Left cardiac atrium (tissue), 4 donors: ENCODE results near the gene PSENEN. TPM values are rescaled to one million over a fixed set of nuclear protein-coding genes. Genes with fewer than 3 reads are reported as not detected.
A peak's percentile ranks its signal among the peaks of the same experiment; 100 is the strongest.

Experiments used
- ATAC-seq, 2 donors: fragments of 200-7000 bp; cut with Tn5 transposase; one replicate each; pipeline ENCODE4 v1.9.1; 2020; ENCODE audit warnings: mild to moderate bottlenecking in 2 of 2, moderate library complexity in 2 of 2
- DNase-seq: peaks from one replicate; pipeline ENCODE4 v3.0.0-alpha.2; 2020
- intact Hi-C, 2 donors: fragments of 100-400 bp; cut with DNase I; formaldehyde crosslinking; loops; one replicate each; pipeline versions ENCODE4 v1.14.1 to v1.15.1; 2022 to 2023
- total RNA-seq, 2 donors: library from RNA; stranded (reverse); fragmentation: NEBNext Ultra II Directional; extraction: Animal tissue kit (Norgen Biotek cat#: 25700); gene quantifications; one replicate each; pipeline ENCODE4 v1.2.1, GENCODE V29; 2021
- donor health status: DM: no; HTN: yes; CAD: no.
- donor health status: DM: no; HTN: yes; CAD: no; lungs with severe emphysema.
- donor health status: DM: yes; HTN: yes; CAD: no.
- donor health status: Dilated cardiomyopathy.

Gene PSENEN
- total RNA-seq, 2 donors from 2014 or later: 41.7 to 46.6 TPM

DNA sequence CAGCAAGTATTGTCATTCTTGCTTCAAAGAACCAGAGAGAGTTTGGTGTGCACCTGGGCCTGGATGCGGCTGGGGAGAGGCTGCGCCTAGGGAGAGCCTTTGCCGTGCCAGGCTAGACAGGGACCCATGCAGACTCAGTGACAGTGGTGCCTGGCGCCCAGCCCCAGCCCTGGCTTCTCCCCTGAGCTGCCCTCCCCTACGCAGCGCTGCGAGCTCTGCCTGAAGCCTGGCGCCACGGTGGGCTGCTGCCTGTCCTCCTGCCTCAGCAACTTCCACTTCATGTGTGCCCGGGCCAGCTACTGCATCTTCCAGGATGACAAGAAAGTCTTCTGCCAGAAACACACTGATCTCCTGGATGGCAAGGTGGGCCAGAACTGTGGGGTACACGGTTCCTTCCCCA is 15.7 kb upstream of the PSENEN start:
- no peak for ATAC-seq
- intact Hi-C loops: no loop called here
- no peak for DNase-seq

DNA sequence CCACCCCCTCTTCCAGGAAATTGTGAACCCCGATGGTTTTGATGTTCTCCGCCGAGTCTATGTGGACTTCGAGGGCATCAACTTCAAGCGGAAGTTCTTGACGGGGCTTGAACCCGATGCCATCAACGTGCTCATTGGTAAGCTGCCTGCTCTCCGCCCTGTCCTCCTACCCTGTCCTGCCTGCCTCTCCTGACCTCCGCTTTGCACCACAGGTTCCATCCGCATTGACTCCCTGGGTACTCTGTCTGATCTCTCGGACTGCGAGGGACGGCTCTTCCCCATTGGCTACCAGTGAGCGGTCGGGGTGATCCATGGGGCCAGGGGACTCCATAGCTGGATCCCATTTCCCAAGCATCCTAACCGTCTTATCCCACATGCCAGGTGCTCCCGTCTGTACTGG is 15.1 kb upstream of the PSENEN start:
- intact Hi-C loops: no loop called here
- ATAC-seq (no peak), DNase-seq (no peak)

DNA sequence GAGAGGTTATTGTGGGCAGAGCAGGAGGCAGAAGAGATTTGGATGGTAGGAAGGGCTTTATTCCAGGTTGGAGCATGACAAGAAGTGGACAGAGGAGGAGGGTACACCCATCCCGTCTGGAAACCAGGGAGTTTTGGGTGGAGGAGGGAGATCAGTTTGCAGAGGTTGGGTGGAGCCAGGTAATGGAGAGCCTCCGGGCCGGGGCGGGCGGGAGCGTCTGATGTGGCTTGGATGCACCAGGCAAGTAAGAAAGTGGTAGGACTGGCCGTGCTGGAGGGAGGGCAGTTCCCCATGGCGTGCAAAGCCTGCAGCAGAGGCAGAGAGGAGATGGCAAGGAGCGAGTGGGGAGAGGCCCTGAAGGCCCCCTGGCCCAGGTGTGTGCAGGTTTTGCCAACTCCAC is 14.1 kb upstream of the PSENEN start:
- DNase-seq (no peak), ATAC-seq (no peak)
- intact Hi-C loops: no loop called here

DNA sequence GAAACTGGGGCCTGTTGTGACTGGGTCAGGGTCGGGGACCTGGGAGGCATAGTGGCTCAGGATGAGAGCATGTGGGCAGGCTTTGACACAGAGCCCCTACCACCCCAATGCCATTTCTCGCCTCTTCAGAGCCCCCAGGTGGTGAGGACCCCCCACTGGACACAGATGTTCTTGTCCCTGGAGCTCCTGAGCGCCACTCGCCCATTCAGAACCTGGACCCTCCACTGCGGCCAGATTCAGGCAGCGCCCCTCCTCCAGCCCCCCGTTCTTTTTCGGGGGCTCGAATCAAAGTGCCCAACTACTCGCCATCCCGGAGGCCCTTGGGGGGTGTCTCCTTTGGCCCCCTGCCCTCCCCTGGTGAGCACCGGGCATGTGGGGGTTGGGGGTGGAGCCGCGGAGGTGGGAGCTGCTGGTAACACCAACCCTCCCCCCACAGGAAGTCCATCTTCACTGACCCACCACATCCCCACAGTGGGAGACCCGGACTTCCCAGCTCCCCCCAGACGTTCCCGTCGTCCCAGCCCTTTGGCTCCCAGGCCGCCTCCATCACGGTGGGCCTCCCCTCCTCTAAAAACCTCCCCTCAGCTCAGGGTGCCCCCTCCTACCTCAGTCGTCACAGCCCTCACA is 13.6 kb upstream of the PSENEN start:
- intact Hi-C loops: no loop called here
- ATAC-seq (no peak), DNase-seq (no peak)

DNA sequence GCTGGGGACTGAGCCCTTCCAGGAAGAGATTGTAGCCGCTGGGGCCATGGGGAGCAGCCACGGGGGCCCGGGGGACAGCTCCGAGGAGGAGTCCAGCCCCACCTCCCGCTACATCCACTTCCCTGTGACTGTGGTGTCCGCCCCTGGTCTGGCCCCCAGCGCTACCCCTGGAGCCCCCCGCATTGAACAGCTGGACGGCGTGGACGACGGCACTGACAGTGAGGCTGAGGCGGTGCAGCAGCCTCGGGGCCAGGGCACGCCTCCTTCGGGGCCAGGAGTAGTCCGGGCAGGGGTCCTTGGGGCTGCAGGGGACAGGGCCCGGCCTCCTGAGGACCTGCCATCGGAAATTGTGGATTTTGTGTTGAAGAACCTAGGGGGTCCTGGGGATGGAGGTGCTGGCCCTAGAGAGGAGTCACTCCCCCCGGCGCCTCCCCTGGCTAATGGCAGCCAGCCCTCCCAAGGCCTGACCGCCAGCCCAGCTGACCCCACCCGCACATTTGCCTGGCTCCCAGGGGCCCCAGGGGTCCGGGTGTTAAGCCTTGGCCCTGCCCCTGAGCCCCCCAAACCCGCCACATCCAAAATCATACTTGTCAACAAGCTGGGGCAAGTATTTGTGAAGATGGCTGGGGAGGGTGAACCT is 12.8 kb upstream of the PSENEN start:
- peak; percentile 20 for DNase-seq
- intact Hi-C loops: no loop called here
- ATAC-seq: no peak

DNA sequence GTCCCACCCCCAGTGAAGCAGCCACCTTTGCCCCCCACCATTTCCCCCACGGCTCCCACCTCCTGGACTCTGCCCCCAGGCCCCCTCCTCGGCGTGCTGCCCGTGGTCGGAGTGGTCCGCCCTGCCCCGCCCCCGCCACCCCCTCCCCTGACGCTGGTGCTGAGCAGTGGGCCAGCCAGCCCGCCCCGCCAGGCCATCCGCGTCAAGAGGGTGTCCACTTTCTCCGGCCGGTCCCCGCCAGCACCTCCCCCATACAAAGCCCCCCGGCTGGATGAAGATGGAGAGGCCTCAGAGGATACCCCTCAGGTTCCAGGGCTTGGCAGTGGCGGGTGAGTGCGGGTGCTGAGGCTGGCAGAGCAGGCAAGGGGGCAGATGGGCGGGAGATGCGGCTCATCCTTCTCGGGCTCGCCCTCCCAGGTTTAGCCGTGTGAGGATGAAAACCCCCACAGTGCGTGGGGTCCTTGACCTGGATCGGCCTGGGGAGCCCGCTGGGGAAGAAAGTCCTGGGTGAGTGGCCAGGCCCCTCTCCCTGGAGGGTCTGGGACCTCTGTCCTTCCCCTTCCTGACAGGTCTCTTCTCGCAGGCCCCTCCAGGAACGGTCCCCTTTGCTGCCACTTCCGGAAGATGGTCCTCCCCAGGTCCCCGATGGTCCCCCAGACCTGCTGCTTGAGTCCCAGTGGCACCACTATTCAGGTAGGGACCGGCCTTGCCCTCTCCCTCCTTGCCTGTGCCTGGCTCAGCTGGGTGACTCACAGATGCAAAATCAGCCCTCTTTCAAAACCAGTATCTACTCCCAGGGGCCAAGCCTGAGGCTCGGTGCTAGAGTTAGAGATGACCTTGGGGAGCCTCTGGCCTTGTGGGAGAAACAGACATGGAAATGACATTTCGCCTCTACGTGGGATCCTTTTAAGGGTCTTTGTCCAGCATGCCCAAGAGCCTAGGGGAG is 12.0 kb upstream of the PSENEN start:
- DNase-seq: peak; percentile 21
- intact Hi-C loops: no loop called here
- no peak for ATAC-seq

DNA sequence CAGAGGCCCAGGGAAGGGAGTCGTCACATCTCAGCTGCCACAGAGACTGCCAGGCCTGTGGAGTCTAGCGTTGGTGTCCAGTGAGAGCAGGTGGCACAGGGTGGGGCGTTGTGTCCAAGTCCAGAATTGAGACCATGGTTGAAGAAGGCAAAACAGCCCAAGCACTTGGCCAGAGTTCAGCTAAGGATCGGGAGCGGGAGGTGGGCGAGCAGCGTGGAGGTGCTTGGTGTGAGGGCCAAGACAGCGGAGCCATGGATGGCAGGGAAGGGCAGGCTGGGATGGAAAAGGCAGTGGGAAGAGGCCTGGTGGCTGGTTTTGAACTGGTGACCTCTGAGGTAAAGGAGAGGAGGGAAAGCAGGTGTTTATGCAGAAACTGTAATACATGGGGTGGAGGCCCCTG is 11.2 kb upstream of the PSENEN start:
- intact Hi-C loops: no loop called here
- ATAC-seq: no peak
- DNase-seq: peak; percentile 17

DNA sequence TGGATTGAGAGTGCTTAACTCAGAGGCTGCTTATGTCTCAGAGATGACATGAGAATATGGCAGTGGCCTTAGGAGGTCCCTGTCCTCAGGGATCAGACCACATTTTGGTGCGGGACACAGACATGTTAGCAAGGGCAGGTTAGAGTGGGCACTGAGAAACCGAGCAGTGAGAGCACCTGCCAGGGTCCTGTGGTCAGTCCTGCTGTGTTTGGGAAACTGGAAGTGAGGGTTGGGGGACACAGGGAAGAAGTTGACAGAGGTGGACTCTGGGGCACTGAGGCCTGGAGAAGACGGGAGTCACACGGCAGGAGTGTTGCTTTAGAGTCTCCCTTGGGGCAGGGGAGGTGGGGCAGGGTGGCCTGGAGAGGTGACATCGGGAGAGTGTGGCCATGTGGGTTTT is 10.6 kb upstream of the PSENEN start:
- no peak for DNase-seq
- ATAC-seq: no peak
- intact Hi-C loops: no loop called here

DNA sequence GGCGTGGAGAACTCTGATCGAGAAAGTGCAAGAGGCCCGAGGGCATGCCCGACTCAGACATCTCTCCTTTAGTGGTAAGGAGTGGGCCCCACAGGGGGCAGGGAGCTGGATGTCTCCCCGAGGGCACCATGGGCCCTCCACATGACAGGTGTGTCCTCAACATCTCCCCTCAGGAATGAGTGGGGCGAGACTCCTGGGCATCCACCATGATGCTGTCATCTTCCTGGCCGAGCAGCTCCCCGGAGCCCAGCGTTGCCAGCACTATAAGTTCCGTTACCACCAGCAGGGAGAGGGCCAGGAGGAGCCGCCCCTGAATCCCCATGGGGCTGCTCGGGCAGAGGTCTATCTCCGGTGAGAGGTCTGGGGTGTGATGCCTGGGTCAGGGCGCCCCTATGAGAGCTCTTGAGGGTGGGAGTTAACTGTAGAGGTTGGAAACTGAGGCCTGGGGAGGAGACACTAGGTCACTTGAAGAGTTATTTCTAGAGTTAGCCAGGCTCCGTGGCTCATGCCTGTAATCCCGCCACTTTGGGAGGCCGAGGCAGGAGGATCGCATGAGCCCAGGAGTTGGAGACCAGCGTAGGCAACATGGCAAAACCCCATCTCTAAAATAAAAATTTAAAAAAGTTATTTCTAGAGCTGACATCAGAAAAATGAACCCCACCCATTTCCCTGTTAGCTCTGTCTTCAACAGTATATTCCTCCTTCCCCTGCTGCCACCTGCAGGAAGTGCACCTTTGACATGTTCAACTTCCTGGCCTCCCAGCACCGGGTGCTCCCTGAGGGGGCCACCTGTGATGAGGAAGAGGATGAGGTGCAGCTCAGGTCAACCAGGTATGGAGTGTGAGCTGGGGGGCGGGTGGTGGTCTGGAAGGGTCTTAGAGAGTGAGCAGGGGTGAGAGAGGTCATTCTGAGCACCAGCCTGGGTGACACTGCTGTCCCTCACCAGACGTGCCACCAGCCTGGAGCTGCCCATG is 8.3 kb upstream of the PSENEN start:
- intact Hi-C loops: no loop called here
- DNase-seq (no peak), ATAC-seq (no peak)

DNA sequence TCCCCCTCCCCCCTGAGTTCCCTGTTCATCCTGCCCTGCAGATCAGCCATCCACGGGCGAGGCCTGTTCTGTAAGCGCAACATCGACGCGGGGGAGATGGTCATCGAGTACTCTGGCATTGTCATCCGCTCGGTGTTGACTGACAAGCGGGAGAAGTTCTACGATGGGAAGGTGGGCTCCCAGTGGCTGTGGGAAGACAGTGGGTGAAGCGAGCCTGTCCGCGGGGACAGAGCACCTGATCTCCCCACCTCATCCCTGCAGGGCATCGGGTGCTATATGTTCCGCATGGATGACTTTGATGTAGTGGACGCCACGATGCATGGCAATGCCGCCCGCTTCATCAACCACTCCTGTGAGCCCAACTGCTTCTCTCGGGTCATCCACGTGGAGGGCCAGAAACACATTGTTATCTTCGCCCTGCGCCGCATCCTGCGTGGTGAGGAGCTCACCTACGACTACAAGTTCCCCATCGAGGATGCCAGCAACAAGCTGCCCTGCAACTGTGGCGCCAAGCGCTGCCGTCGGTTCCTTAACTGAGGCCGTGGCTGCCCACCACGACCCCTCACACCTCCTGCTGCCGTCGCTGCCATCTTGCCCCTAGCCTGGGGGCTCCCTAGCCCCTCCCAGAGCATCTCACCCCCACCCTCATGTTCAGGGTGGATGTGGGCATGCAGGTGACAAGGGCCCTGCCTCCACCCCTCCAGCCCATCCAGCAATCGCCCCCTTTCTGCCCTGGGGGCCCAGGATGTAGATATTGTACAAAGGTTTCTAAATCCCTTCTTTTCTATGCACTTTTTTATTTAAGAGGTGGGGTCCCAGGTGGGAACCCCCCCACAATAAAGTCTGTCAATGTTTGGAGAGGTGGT is 7.2 kb upstream of the PSENEN start:
- ATAC-seq (no peak), DNase-seq (no peak)
- intact Hi-C loops: no loop called here

DNA sequence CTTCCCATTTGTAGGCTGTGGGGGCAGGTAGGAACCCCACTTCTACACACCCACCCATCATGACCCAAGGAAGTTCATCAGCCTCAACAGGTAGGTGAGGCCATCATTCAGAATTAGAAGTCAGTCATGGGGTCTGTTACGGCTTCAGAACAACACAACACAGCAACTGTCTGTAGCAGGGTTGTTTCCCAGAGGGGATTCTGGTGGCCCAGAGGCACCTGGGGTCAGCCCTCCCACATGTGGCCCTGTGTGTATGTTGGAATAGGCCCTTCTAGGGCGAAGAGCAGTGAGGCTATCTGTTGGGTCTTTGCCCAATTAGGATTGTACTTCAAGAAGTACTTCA is 6.6 kb upstream of the PSENEN start:
- DNase-seq: no peak
- intact Hi-C loops: no loop called here
- ATAC-seq: no peak

DNA sequence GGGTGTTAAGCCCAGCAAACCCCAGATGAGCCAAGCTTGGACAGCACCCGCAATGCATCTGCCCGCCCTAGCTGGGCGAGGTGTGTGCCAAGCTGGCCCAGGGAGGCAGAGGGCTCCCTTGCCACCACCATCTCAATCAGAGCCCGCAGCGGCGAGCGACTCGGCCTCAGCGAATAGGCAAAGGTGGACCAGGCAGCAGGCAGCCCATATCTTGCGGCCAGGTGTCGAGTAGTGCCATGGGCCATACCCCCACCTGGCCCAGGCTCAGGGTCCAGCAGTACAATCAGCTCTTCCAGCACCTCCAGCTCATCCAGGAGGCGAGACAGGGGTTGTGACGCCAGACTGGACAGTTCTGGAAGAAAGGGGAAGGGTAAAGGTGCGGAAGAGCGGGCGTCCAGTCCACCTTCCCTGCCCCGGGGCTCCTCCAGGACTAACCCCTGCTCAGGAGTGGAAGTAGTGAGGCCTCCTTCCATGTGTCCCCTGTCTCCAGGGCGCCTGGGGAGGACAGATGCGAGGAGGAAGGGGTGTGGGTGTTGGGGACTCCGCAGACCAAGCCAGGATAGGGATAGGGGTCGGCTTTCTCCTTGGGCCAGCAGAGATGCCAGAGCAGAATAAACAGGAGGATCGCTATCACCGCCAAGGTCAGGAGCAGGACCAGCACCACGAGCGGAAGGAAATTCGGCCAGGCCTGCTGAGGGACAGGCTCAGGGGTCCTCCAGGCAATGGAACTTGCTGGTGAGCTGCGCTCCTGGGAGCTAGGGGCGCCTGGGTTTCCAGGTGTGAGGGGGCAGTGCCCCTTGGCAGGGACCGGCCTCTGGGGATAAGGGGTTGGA is 6.0 kb upstream of the PSENEN start:
- ATAC-seq (no peak), DNase-seq (no peak)
- intact Hi-C loops: loop anchor here in 1 of 2 donors (10.0 kb wide), 1 partner anchor 195 kb away; the partner anchor contains the start of gene LRFN3

DNA sequence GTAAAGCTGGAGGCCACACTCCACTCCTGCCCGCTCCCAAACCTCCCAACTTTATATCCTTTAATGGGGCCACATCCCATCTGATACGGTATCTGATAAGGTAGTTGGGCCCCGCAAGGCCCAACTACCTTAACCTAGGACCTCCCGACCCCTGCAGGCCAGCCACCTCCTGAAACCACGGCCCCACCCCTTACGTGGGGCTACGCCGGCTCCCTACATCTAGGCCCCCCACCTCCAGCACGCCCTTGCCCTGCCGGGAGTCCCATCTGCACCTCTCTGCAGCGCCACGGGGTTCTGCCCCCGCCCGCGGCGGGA is 5.4 kb upstream of the PSENEN start:
- no peak for ATAC-seq
- intact Hi-C loops: loop anchor here in 1 of 2 donors (10.0 kb wide), 1 partner anchor 195 kb away; the partner anchor contains the start of gene LRFN3
- DNase-seq: no peak

DNA sequence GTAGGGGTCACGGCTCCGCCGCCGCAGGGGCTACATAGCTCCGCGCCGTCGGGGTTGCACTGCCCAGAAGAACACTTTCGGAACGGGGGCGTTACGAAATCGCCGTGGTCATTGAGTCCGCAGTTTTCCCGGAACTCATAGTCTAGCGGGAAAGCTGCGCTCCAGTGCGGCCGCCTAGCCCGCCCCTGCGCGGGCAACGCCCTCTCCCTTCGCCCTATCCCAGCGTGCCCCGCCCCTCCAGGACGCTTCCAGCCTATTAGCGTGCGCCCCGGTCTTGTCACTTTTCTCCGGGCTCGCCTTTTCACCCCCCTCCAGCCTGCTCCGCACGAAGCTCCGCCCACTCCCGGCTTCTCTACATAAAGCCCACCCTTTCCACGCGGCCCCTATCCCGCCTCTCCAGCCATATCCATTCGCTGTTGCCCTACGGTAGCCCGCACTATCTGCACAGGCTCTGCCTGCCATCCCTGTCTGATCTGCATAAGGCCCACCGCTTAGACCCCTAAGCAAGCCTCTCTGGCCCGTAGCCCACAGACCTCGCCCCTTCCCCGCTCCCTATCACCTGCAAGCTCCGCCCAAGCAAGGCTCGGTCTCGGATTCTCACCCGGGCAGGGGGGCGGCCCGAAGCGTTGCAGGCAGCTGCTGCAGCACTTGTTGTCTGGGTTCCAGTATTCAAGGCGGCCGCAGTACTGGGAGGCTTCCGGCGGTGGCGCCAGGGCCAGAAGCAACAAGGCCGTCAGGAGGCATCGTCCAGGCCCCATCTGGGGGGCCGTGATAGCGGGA is 4.8 kb upstream of the PSENEN start:
- DNase-seq: peak; percentile 99
- intact Hi-C loops: loop anchor here in 1 of 2 donors (10.0 kb wide), 1 partner anchor 194 kb away; the partner anchor contains the start of gene LRFN3
- peak; percentile 88 to 90 for ATAC-seq

DNA sequence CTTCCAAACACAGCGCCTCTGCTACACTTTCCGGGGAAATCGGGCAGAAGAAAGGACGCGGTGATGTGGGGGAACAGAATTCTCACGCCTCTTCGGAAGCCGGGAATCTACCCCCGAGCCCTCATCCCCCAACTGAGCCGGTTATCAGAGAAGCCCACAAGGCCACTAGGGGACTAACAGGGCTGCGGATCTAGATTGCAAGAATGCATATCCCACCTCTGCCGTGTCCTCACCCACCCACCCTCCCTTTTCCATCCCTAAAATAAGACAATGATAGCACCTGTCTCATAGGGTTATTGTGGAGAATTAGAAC is 4.3 kb upstream of the PSENEN start:
- no peak for DNase-seq
- ATAC-seq: no peak
- intact Hi-C loops: loop anchor here in 1 of 2 donors (10.0 kb wide), 1 partner anchor 194 kb away; the partner anchor contains the start of gene LRFN3

DNA sequence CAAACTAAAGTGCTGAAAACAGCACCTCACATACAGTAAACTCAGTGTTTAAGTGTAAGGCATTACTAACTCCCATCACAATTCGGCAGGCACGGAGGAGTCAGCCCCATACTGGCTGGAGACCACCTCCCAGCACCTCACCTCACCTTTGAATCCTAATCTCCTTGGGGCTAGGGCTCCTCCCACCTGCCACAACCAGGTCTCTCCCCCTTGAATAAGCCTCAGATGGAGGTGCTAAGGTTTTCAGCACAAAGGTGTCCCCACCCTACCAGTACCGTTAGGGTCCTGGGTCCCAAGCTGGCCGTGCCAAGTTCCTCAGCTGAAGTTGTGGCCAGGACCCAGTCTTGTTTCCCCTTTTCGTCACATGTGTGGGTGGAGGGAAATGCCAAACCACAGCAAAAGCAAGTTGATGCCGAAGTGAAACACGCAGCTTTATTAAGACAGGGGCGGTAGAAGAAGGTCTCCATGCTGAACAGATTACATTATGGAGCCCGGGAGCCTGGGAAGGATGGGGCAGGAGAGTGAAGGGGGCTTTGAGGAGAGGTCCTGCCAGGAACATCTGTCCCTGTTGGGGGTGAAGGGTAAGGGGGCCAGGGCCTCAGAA is 3.2 kb upstream of the PSENEN start, which contains the start of gene IGFLR1:
IGFLR1 (minus strand) TSS at position 332 of the 604 bp plus-strand sequence. CDS start 1,272 bp downstream, outside the sequence.
- no peak for DNase-seq
- no peak for ATAC-seq
- intact Hi-C loops: loop anchor here in 1 of 2 donors (10.0 kb wide), 1 partner anchor 193 kb away; the partner anchor contains the start of gene LRFN3
